Measurements from ENCODE around the gene CCNQ.

DNA sequence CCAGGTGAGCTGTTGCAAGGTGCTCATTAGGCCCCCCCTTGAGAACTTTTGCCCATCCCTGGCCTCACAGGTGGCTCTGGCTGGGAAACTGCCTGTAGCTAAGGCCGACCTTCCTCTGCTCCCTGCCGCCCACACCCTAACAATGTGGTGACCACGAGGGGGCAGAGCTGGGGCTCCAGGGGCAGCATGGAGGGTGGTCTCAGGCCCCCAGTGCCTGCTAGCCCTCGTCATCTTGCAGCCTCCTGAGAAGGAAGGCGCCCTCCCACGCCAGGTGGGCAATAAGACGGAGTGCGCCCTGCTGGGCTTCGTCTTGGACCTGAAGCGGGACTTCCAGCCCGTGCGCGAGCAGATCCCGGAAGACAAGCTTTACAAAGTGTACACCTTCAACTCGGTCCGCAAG, 49.1 kb downstream of the CCNQ start:
- TF ChIP-seq, protein P1, sequence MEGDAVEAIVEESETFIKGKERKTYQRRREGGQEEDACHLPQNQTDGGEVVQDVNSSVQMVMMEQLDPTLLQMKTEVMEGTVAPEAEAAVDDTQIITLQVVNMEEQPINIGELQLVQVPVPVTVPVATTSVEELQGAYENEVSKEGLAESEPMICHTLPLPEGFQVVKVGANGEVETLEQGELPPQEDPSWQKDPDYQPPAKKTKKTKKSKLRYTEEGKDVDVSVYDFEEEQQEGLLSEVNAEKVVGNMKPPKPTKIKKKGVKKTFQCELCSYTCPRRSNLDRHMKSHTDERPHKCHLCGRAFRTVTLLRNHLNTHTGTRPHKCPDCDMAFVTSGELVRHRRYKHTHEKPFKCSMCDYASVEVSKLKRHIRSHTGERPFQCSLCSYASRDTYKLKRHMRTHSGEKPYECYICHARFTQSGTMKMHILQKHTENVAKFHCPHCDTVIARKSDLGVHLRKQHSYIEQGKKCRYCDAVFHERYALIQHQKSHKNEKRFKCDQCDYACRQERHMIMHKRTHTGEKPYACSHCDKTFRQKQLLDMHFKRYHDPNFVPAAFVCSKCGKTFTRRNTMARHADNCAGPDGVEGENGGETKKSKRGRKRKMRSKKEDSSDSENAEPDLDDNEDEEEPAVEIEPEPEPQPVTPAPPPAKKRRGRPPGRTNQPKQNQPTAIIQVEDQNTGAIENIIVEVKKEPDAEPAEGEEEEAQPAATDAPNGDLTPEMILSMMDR (IDR thresholded peaks at IDR 0.05): no peak
- no peak for TF ChIP-seq POLR2A (IDR thresholded peaks at IDR 0.05)
